ENCODE measurements around the gene SORCS2. TPM values are rescaled to one million over a fixed set of nuclear protein-coding genes. Genes with fewer than 3 reads are reported as not detected.

Gene SORCS2
- total and polyA plus RNA-seq, 2 of the 13 experiments (the other 11 are each of a cell fraction or from before 2014, with no cell fraction given): 0.82 to 1.0 TPM

GRCh38 chr4:7434766-7435150 is 242.4 kb downstream of the SORCS2 start, which contains the start of gene PSAPL1 (continued):
- TF ChIP-seq, protein P1, sequence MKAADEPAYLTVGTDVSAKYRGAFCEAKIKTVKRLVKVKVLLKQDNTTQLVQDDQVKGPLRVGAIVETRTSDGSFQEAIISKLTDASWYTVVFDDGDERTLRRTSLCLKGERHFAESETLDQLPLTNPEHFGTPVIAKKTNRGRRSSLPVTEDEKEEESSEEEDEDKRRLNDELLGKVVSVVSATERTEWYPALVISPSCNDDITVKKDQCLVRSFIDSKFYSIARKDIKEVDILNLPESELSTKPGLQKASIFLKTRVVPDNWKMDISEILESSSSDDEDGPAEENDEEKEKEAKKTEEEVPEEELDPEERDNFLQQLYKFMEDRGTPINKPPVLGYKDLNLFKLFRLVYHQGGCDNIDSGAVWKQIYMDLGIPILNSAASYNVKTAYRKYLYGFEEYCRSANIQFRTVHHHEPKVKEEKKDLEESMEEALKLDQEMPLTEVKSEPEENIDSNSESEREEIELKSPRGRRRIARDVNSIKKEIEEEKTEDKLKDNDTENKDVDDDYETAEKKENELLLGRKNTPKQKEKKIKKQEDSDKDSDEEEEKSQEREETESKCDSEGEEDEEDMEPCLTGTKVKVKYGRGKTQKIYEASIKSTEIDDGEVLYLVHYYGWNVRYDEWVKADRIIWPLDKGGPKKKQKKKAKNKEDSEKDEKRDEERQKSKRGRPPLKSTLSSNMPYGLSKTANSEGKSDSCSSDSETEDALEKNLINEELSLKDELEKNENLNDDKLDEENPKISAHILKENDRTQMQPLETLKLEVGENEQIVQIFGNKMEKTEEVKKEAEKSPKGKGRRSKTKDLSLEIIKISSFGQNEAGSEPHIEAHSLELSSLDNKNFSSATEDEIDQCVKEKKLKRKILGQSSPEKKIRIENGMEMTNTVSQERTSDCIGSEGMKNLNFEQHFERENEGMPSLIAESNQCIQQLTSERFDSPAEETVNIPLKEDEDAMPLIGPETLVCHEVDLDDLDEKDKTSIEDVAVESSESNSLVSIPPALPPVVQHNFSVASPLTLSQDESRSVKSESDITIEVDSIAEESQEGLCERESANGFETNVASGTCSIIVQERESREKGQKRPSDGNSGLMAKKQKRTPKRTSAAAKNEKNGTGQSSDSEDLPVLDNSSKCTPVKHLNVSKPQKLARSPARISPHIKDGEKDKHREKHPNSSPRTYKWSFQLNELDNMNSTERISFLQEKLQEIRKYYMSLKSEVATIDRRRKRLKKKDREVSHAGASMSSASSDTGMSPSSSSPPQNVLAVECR (CRISPR knock-in tag; IDR thresholded peaks at IDR 0.05; ENCODE audit: borderline replicate concordance): no peak
- no peak for TF ChIP-seq ZNF878 (CRISPR knock-in tag; IDR thresholded peaks at IDR 0.05)

GRCh38 chr4:7435471-7436061 is 243.2 kb downstream of the SORCS2 start:
- ATAC-seq: peak; percentile 62
- Histone ChIP-seq H3K4me3 (replicated peaks in 1 of 3; ENCODE audit: insufficient read depth in 1 of 3, low read depth in 2 of 3, low read length in 3 of 3) (peak overlapping the region in 1 of 3 experiments; percentile 37; a peak in 1 of 6 replicates), H3K9me3 (ENCODE audit: low read length) (no peaks in the 10 kb centered on the region), H3K36me3 (replicated peaks in 1 of 2; ENCODE audit: control insufficient read depth in 1 of 2, insufficient read depth in 2 of 2, low read length in 2 of 2) (no peaks in the 10 kb centered on the region), H3K9ac (ENCODE audit: insufficient read depth, low read depth, low read length) (no peak overlapping the region), H3K79me2 (ENCODE audit: insufficient read depth, low read length) (no peaks in the 10 kb centered on the region), H3K27me3 (ENCODE audit: control insufficient read depth in 1 of 2, insufficient read depth in 2 of 2, low read length in 2 of 2) (peaks cover 2 to 33% of the 10 kb centered on the region in 2 experiments; a peak in 3 of 5 replicates), H3K4me1 (ENCODE audit: insufficient read depth, low read length) (peaks cover 24% of the 10 kb centered on the region), H3K27ac (ENCODE audit: extremely low read length, insufficient read depth, low read length) (no peak overlapping the region), H3K4me2 (ENCODE audit: low read depth, low read length) (peak overlapping the region; percentile 70), H4K20me1 (ENCODE audit: insufficient read depth, low read length) (no peaks in the 10 kb centered on the region), H2AFZ (ENCODE audit: low read length) (no peak overlapping the region)
- BruUV-seq (replicated peaks): no TSS peak
- in situ Hi-C loops (cut with HindIII; ENCODE audit: extremely low pct_ligation_motif_present, low pct_unique_long_range_greater_than_20kb) (no loop called here), intact Hi-C loops (cut with micrococcal nuclease; ENCODE audit: unreplicated experiment) (no loop called here)
- WGBS (ENCODE audit: low lambda C conversion rate): 5% methylated on average over 8 of the region's 11 CpGs
- DNase-seq (ENCODE audit: low spot score): peak; percentile 44
- no peak for FAIRE-seq
- CTCF ChIA-PET (ENCODE audit: low intra/inter-chr PET ratio, low total read pairs): no interaction called here
- POLR2A ChIA-PET: no interaction called here
- TF ChIP-seq EEA1 (CRISPR knock-in tag; IDR thresholded peaks at IDR 0.05; ENCODE audit: borderline replicate concordance) (no peak), RXRA (CRISPR knock-in tag; IDR thresholded peaks at IDR 0.05) (0 out of 2 replicates have a peak, but pooled peaks have one; percentile 12), ATF5 (CRISPR knock-in tag; IDR thresholded peaks at IDR 0.05; ENCODE audit: low read depth) (no peak), ZFP41 (CRISPR knock-in tag; IDR thresholded peaks at IDR 0.05; ENCODE audit: borderline replicate concordance) (no peak), GATA4 (IDR thresholded peaks at IDR 0.05; ENCODE audit: borderline replicate concordance, low read depth) (0 out of 2 replicates have a peak, but pooled peaks have one; percentile 27), ZNF772 (CRISPR knock-in tag; IDR thresholded peaks at IDR 0.05) (no peak), PPARG (CRISPR knock-in tag; conservative IDR thresholded peaks at IDR 0.05) (peak; percentile 57; the same call in 1 of the 2 replicates), ETV5 (CRISPR knock-in tag; IDR thresholded peaks at IDR 0.05; ENCODE audit: borderline replicate concordance) (0 out of 2 replicates have a peak, but pooled peaks have one; percentile 11), CEBPB (IDR thresholded peaks at IDR 0.05; ENCODE audit: borderline replicate concordance, low read depth, low read length) (peak; percentile 46; the same call in 1 of the 2 replicates), SMC3 (IDR thresholded peaks at IDR 0.05; ENCODE audit: low read length) (no peak), CHD4 (IDR thresholded peaks at IDR 0.05; ENCODE audit: borderline replicate concordance, low read length) (no peak), SMYD3 (CRISPR knock-in tag; IDR thresholded peaks at IDR 0.05) (no peak), SOX13 (IDR thresholded peaks at IDR 0.05) (no peak), SOX13 (CRISPR knock-in tag; conservative IDR thresholded peaks at IDR 0.05 in 1 of 2, IDR thresholded peaks at IDR 0.05 in 1 of 2) (0 out of 4 replicates have a peak, but pooled peaks of 1 of the 2 experiments have one; percentile 25), TFAP4 (IDR thresholded peaks at IDR 0.05; ENCODE audit: borderline replicate concordance, low read depth) (peak; percentile 25; the same call in 1 of the 2 replicates), SOX5 (CRISPR knock-in tag; IDR thresholded peaks at IDR 0.05; ENCODE audit: borderline replicate concordance) (0 out of 2 replicates have a peak, but pooled peaks have one; percentile 27)
